ENCODE results near the gene DTNBP1.

DTNBP1 gene

GRCh38 chr6:15607603-15608002 is 55.2 kb downstream of the DTNBP1 start:
- no peak for TF ChIP-seq CTCF (IDR thresholded peaks at IDR 0.05; ENCODE audit: low read depth, low read length)
- DNase-seq (ENCODE audit: low read depth in 2 of 2), result no peak
- H3K4me3 ChIP-seq (replicated peaks in 1 of 2; ENCODE audit: low read depth in 2 of 2, low read length in 2 of 2), result no peak overlapping the region

GRCh38 chr6:15606347-15606746 is 56.5 kb downstream of the DTNBP1 start:
- TF ChIP-seq CTCF (IDR thresholded peaks at IDR 0.05; ENCODE audit: low read depth, low read length), result no peak
- H3K4me3 ChIP-seq (replicated peaks in 1 of 2; ENCODE audit: low read depth in 2 of 2, low read length in 2 of 2), result no peak overlapping the region
- no peak for DNase-seq (ENCODE audit: low read depth in 2 of 2)

- no peak for DNase-seq (ENCODE audit: low read depth in 2 of 2)
- no peak for TF ChIP-seq CTCF (IDR thresholded peaks at IDR 0.05; ENCODE audit: low read depth, low read length)
Observed at GRCh38 chr6:15604843-15605242, 58.0 kb downstream of the DTNBP1 start.

GRCh38 chr6:15602154-15602553 is 60.7 kb downstream of the DTNBP1 start:
- no peak for TF ChIP-seq CTCF (IDR thresholded peaks at IDR 0.05; ENCODE audit: low read depth, low read length)
- H3K4me3 ChIP-seq (replicated peaks in 1 of 2; ENCODE audit: low read depth in 2 of 2, low read length in 2 of 2), result no peak overlapping the region
- DNase-seq (ENCODE audit: low read depth in 2 of 2), result no peak

More at GRCh38 chr6:15604843-15605242, 58.0 kb downstream of the DTNBP1 start:
- no peak overlapping the region for H3K4me3 ChIP-seq (replicated peaks in 1 of 2; ENCODE audit: low read depth in 2 of 2, low read length in 2 of 2)

- no peak overlapping the region for H3K4me3 ChIP-seq (replicated peaks in 1 of 2; ENCODE audit: low read depth in 2 of 2, low read length in 2 of 2)
- TF ChIP-seq CTCF (IDR thresholded peaks at IDR 0.05; ENCODE audit: low read depth, low read length), result no peak
- no peak for DNase-seq (ENCODE audit: low read depth in 2 of 2)
Observed at GRCh38 chr6:15598273-15598798, 64.5 kb downstream of the DTNBP1 start.

- H3K4me3 ChIP-seq (replicated peaks in 1 of 2; ENCODE audit: low read depth in 2 of 2, low read length in 2 of 2), result no peak overlapping the region
- DNase-seq (ENCODE audit: low read depth in 2 of 2), result peak in 1 of 2 donors; percentile 45
- TF ChIP-seq CTCF (IDR thresholded peaks at IDR 0.05; ENCODE audit: low read depth, low read length), result no peak
Observed at GRCh38 chr6:15596186-15596896, 66.5 kb downstream of the DTNBP1 start.
